ENCODE data around the gene CIZ1.
"Not testable (repeated sequence)": the region's sequence is repeated elsewhere in the genome, so short reads cannot be mapped to it uniquely, and the experiment has no call there.

CIZ1 gene

DNA sequence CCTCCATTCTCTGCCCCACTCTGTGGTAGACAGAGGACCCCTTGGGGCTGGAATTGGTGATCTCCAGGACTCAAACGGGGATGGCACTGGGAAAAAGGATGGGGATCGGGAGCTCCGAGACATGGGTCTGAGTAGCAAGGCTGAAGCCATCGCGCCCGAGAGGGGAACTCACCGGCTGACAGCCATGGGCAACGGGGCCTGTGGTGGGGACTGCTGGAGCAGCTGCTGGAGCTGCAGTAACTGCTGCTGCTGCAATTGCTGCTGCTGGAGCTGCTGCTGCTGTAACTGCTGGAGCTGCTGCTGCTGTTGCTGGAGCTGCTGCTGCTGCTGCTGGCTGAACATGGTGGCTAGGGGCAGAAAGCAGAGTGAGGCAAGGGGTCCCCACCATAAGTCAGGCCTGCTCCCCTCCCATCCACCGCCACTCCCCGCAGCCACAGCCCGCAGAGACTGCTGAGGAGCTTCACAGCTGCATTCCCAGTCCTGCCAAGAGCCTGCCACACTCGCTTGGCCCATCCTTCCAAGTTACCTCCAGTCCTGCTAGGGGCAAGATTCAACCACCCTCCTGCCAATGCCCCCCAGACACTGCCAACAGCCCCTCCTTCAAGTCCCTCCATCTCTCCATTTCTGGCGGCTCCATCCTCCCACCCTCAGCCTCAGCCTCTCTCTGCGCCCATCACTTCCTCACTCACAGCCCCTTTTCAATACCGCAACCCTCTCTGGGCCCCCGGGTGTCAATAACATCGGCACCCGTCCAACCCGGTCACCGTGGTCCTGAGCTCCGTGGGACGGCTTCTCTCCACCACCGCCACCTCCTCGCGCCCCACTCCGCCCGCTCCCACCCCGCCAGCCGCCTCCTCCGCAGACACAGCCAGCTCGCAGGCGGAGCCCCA lies 611 bp downstream of the CIZ1 start:
- peak in 2 of 3 experiments; percentile 22 to 37 for DNase-seq (ENCODE audit: low read depth in 2 of 3, low spot score in 2 of 3)

- DNase-seq (ENCODE audit: low read depth in 2 of 3, low spot score in 2 of 3) = no peak
Observed at GRCh38 chr9:128190013-128190412, 1.4 kb downstream of the CIZ1 start.

GRCh38 chr9:128188209-128188608 lies 3.2 kb downstream of the CIZ1 start:
- DNase-seq (ENCODE audit: low read depth in 2 of 3, low spot score in 2 of 3) = no peak

GRCh38 chr9:128187361-128187760 lies 4.0 kb downstream of the CIZ1 start:
- DNase-seq (ENCODE audit: low read depth in 2 of 3, low spot score in 2 of 3) = no peak

- no peak for DNase-seq (ENCODE audit: low read depth in 2 of 3, low spot score in 2 of 3)
Observed at GRCh38 chr9:128185979-128186965, 5.1 kb downstream of the CIZ1 start.

- DNase-seq (ENCODE audit: low read depth in 2 of 3, low spot score in 2 of 3) = no peak
Observed at GRCh38 chr9:128182893-128183588, 8.3 kb downstream of the CIZ1 start.

DNA sequence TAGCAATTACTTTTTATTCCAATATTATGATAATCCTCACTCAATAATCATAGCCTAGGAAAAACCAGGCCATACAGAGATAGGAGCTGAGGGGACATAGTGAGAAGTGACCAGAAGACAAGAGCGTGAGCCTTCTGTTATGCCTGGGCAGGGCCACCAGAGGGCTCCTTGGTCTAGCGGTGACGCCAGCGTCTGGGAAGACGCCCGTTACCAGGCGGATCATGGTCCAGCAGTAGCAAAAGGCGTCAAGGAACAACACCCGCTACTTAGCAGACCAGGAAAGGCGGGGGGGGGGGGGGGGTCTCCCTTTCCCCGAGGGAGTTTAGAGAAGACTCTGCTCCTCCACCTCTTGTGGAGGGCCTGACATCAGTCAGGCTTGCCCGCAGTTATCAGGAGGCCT lies 9.9 kb downstream of the CIZ1 start:
- DNase-seq (ENCODE audit: low read depth in 2 of 3, low spot score in 2 of 3) = not testable (repeated sequence)

DNA sequence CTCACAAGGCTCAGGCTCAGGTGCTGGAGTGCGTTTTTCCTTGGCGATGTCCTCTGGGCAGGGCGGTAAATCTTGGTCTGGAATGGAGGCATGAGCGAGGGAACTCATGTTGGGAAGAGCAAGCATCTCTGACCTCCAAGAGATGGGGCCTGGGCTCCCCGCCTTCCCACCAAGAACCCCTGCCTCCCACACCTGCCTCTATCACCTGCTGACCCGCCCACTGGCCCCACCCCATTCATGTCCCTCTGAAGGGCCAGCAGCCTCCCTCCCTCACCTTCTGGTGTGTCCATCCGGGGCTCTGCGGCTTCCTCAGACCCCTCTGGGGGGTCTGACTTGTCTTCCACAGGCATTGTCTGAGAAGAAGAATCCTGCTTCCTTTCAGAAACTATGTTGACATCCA lies 10.9 kb downstream of the CIZ1 start:
- DNase-seq (ENCODE audit: low read depth in 2 of 3, low spot score in 2 of 3) = no peak

DNA sequence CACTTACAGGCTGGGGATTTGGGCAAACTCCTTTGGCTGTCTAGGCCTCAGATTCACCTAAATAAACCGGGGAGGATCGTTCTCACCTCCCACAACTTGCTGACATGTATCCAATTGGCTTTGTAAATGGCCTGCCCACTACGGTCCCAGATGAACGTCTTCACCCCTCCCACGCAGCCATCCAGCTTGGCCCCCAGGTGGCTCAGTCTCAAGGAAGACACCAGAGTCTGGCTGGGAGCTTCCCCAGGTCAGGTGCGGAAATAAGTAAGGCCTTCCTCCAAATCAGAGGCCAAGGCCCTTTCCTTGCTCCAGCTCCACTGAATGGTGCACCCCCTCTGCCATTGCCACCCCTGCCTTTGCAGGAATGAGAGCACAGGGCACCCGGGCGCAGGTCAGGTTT lies 11.4 kb downstream of the CIZ1 start:
- no peak for DNase-seq (ENCODE audit: low read depth in 2 of 3, low spot score in 2 of 3)

- DNase-seq (ENCODE audit: low read depth in 2 of 3, low spot score in 2 of 3) = no peak
Observed at GRCh38 chr9:128178806-128179431, 12.5 kb downstream of the CIZ1 start.

DNA sequence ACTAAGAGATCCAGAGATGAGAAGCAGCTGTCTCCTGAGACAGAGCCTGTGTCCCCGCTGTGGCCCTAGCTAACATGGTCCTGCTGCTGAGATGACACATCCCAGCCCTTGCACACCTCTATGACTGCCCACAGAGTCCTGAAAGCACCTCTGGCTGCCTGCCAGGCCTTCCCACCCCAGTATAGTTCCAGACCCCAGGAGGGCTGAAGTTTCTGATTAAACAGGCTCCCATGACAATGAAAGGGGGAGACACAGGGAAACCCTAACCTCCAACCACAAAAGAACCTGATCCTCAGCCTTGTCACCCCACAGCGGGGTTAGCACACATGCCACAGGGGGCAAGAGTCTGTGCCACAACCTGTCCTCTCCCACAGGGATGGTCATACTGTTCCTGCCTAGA lies 15.6 kb downstream of the CIZ1 start:
- no peak for DNase-seq (ENCODE audit: low read depth in 2 of 3, low spot score in 2 of 3)

GRCh38 chr9:128175102-128175563 lies 16.2 kb downstream of the CIZ1 start:
- DNase-seq (ENCODE audit: low read depth in 2 of 3, low spot score in 2 of 3) = no peak

GRCh38 chr9:128174062-128174461 lies 17.3 kb downstream of the CIZ1 start:
- no peak for DNase-seq (ENCODE audit: low read depth in 2 of 3, low spot score in 2 of 3)

- no peak for DNase-seq (ENCODE audit: low read depth in 2 of 3, low spot score in 2 of 3)
Observed at GRCh38 chr9:128169925-128170324, 21.4 kb downstream of the CIZ1 start.

DNA sequence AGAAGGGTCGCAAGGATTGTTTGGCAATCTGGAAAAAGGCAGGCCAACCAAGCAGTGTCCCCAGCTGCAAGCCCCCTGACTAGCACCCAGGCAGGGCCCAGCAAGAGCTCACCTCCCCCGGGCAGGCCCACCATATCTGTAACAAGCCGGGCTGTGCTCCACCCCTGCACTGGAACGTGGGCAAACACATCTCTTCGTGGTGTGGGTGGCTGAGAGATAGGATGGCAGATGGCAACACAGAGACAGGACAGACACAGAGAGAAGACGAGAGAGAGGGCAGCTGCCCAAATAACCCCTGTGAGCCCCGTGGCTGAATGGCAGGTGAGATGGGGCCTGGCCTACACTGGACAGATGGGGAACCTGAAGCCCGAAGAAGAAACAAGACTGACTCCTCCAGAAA lies 21.9 kb downstream of the CIZ1 start:
- DNase-seq (ENCODE audit: low read depth in 2 of 3, low spot score in 2 of 3) = no peak

DNA sequence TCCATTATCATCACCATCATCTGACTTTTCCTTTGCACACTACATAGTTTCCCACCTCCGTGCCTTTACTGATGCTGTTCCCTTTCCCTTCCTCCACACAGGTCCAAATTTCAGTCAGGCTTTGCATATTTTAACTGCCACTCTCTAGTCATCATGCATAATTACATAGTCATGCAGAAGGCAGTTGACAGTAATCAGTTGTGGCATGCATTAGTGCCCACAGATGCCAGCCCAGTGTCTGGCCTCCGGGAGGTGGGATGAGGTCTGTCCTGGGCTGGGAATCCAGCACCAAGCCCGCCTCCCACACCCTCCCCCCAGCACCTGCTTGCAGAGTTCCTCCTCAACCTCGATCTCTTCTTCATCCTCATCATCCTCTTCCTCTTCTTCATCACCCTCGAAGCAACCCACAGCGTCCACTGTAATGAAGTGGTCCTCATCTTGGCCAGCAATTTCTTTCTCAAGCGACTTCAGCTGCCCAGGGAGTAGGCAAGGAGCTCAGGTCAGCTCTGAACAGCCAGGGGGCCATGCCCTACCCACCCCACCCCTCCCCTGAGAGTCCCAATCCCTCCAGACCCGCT lies 22.6 kb downstream of the CIZ1 start:
- no peak for DNase-seq (ENCODE audit: low read depth in 2 of 3, low spot score in 2 of 3)

GRCh38 chr9:128167209-128167608 lies 24.2 kb downstream of the CIZ1 start:
- DNase-seq (ENCODE audit: low read depth in 2 of 3, low spot score in 2 of 3) = no peak

DNA sequence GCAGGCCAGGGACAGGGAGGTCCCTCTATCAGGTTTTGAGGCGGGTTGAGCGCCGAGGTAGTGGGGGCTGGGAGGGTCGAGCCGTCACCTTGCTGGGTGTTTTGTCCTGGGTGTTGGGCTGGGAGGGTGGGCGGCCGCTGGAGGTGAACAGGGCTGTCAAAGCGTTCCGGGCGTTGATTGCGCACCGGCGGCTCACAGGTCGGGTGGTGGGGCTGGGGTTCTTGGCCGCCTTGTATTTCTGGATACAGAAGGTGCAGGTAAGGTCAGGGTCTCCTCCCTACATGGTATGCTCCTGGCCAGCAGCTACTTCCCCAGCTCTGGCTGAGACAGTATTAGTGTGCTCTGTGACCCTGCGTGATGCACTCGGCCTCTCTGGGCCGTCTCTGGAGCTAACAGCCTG lies 25.2 kb downstream of the CIZ1 start:
- no peak for DNase-seq (ENCODE audit: low read depth in 2 of 3, low spot score in 2 of 3)

GRCh38 chr9:128164307-128164885 lies 27.0 kb downstream of the CIZ1 start:
- DNase-seq (ENCODE audit: low read depth in 2 of 3, low spot score in 2 of 3) = no peak

All from activated CD8-positive, alpha-beta memory T cell treated with anti-CD3 and anti-CD28 coated beads for 48 hours (primary cell).